Activated naive CD8-positive, alpha-beta T cell (primary cell): ENCODE measurements around the gene PRKRA.
"Not testable (repeated sequence)": the region's sequence is repeated elsewhere in the genome, so short reads cannot be mapped to it uniquely, and the experiment has no call there.

Experiments used
- H3K27ac Mint-ChIP-seq: one replicate; pipeline ENCODE4 v1.8.0; 2021; ENCODE audit warnings: mixed read lengths
- H3K27me3 Mint-ChIP-seq: one replicate; pipeline ENCODE4 v1.8.0; 2021; ENCODE audit warnings: mixed read lengths
- H3K36me3 Mint-ChIP-seq: one replicate; pipeline ENCODE4 v1.8.0; 2021; ENCODE audit warnings: mixed read lengths
- H3K4me1 Mint-ChIP-seq: one replicate; pipeline ENCODE4 v1.8.0; 2021; ENCODE audit warnings: low read depth, mixed read lengths
- H3K4me3 Mint-ChIP-seq: one replicate; pipeline ENCODE4 v1.8.0; 2021; ENCODE audit warnings: mild to moderate bottlenecking, mixed read lengths
- H3K9me3 Mint-ChIP-seq: one replicate; pipeline ENCODE4 v1.8.0; 2021; ENCODE audit warnings: low read depth, mixed read lengths

The PRKRA gene

GRCh38 chr2:178477443-178478129, 26.6 kb upstream of the PRKRA start:
- Mint-ChIP-seq H3K4me3 (peak overlapping the region; percentile 98), H3K4me1 (peaks cover 45% of the 10 kb centered on the region), H3K27me3 (no peaks in the 10 kb centered on the region), H3K36me3 (no peaks in the 10 kb centered on the region), H3K27ac (peak overlapping the region; percentile 96), H3K9me3 (no peaks in the 10 kb centered on the region)

- Mint-ChIP-seq H3K27ac (no peak overlapping the region), H3K4me1 (peaks cover 34% of the 10 kb centered on the region), H3K9me3 (no peaks in the 10 kb centered on the region), H3K27me3 (no peaks in the 10 kb centered on the region), H3K4me3 (no peak overlapping the region), H3K36me3 (no peaks in the 10 kb centered on the region)
Observed at GRCh38 chr2:178476477-178476876, 25.5 kb upstream of the PRKRA start.

GRCh38 chr2:178474560-178474959, 23.6 kb upstream of the PRKRA start:
- Mint-ChIP-seq H3K27me3 (no peaks in the 10 kb centered on the region), H3K4me3 (no peak overlapping the region), H3K27ac (no peak overlapping the region), H3K4me1 (peaks cover 23% of the 10 kb centered on the region), H3K36me3 (no peaks in the 10 kb centered on the region), H3K9me3 (no peaks in the 10 kb centered on the region)

- Mint-ChIP-seq H3K4me3 (no peak overlapping the region), H3K4me1 (peaks cover 17% of the 10 kb centered on the region), H3K27me3 (no peaks in the 10 kb centered on the region), H3K36me3 (no peaks in the 10 kb centered on the region), H3K9me3 (no peaks in the 10 kb centered on the region), H3K27ac (no peak overlapping the region)
Observed at GRCh38 chr2:178473931-178474330, 23.0 kb upstream of the PRKRA start.

GRCh38 chr2:178473373-178473772, 22.4 kb upstream of the PRKRA start:
- H3K4me1 Mint-ChIP-seq = peaks cover 13% of the 10 kb centered on the region
- H3K27ac Mint-ChIP-seq = no peak overlapping the region
- no peaks in the 10 kb centered on the region for H3K36me3 Mint-ChIP-seq
- H3K9me3 Mint-ChIP-seq = no peaks in the 10 kb centered on the region
- H3K4me3 Mint-ChIP-seq = no peak overlapping the region
- no peaks in the 10 kb centered on the region for H3K27me3 Mint-ChIP-seq

- not testable (repeated sequence) for H3K27me3 Mint-ChIP-seq, H3K4me3 Mint-ChIP-seq, H3K4me1 Mint-ChIP-seq, H3K9me3 Mint-ChIP-seq, H3K27ac Mint-ChIP-seq, H3K36me3 Mint-ChIP-seq
Observed at GRCh38 chr2:178471313-178471712, 20.3 kb upstream of the PRKRA start.

GRCh38 chr2:178469219-178469849, 18.4 kb upstream of the PRKRA start:
- H3K27me3 Mint-ChIP-seq = no peaks in the 10 kb centered on the region
- peaks cover 7% of the 10 kb centered on the region for H3K36me3 Mint-ChIP-seq
- H3K27ac Mint-ChIP-seq = no peak overlapping the region
- no peaks in the 10 kb centered on the region for H3K4me1 Mint-ChIP-seq
- no peak overlapping the region for H3K4me3 Mint-ChIP-seq
- no peaks in the 10 kb centered on the region for H3K9me3 Mint-ChIP-seq

GRCh38 chr2:178457390-178457886, 6.5 kb upstream of the PRKRA start:
- H3K27ac Mint-ChIP-seq = no peak overlapping the region
- no peaks in the 10 kb centered on the region for H3K9me3 Mint-ChIP-seq
- H3K4me3 Mint-ChIP-seq = no peak overlapping the region
- no peaks in the 10 kb centered on the region for H3K36me3 Mint-ChIP-seq
- H3K4me1 Mint-ChIP-seq = peaks cover under 1% of the 10 kb centered on the region
- no peaks in the 10 kb centered on the region for H3K27me3 Mint-ChIP-seq

- Mint-ChIP-seq H3K4me3 (no peak overlapping the region), H3K27ac (no peak overlapping the region), H3K36me3 (no peaks in the 10 kb centered on the region), H3K4me1 (peaks cover 5% of the 10 kb centered on the region), H3K9me3 (no peaks in the 10 kb centered on the region), H3K27me3 (no peaks in the 10 kb centered on the region)
Observed at GRCh38 chr2:178455947-178456346, 5.0 kb upstream of the PRKRA start.

GRCh38 chr2:178452870-178453269, 1.9 kb upstream of the PRKRA start:
- Mint-ChIP-seq H3K9me3 (no peaks in the 10 kb centered on the region), H3K27me3 (no peaks in the 10 kb centered on the region), H3K4me1 (peaks cover 28% of the 10 kb centered on the region), H3K27ac (no peak overlapping the region), H3K4me3 (no peak overlapping the region), H3K36me3 (peaks cover 7% of the 10 kb centered on the region)

GRCh38 chr2:178452334-178452733, 1.4 kb upstream of the PRKRA start:
- Mint-ChIP-seq H3K4me1 (peaks cover 30% of the 10 kb centered on the region), H3K36me3 (peaks cover 7% of the 10 kb centered on the region), H3K9me3 (no peaks in the 10 kb centered on the region), H3K27ac (no peak overlapping the region), H3K27me3 (no peaks in the 10 kb centered on the region), H3K4me3 (peak overlapping the region; percentile 92)

GRCh38 chr2:178450524-178450773, 526 bp downstream of the PRKRA start:
- Mint-ChIP-seq H3K4me1 (peaks cover 34% of the 10 kb centered on the region), H3K36me3 (peaks cover 9% of the 10 kb centered on the region), H3K27ac (peak overlapping the region; percentile 95), H3K9me3 (no peaks in the 10 kb centered on the region), H3K27me3 (no peaks in the 10 kb centered on the region), H3K4me3 (peak overlapping the region; percentile 90)

GRCh38 chr2:178449700-178450523, 1.1 kb downstream of the PRKRA start:
- peak overlapping the region; percentile 95 for H3K27ac Mint-ChIP-seq
- peaks cover 40% of the 10 kb centered on the region for H3K4me1 Mint-ChIP-seq
- H3K36me3 Mint-ChIP-seq = peaks cover 13% of the 10 kb centered on the region
- peak overlapping the region; percentile 90 for H3K4me3 Mint-ChIP-seq
- no peaks in the 10 kb centered on the region for H3K9me3 Mint-ChIP-seq
- no peaks in the 10 kb centered on the region for H3K27me3 Mint-ChIP-seq

- no peaks in the 10 kb centered on the region for H3K27me3 Mint-ChIP-seq
Observed at GRCh38 chr2:178448968-178449661, 1.9 kb downstream of the PRKRA start.

GRCh38 chr2:178441426-178441825, 9.5 kb downstream of the PRKRA start:
- peaks cover 16% of the 10 kb centered on the region for H3K36me3 Mint-ChIP-seq
- peaks cover 9% of the 10 kb centered on the region for H3K4me1 Mint-ChIP-seq
- H3K9me3 Mint-ChIP-seq = no peaks in the 10 kb centered on the region
- no peaks in the 10 kb centered on the region for H3K27me3 Mint-ChIP-seq
- no peak overlapping the region for H3K27ac Mint-ChIP-seq
- H3K4me3 Mint-ChIP-seq = no peak overlapping the region

More at GRCh38 chr2:178448968-178449661, 1.9 kb downstream of the PRKRA start:
- Mint-ChIP-seq H3K27ac (peak overlapping the region; percentile 95), H3K4me1 (peaks cover 40% of the 10 kb centered on the region), H3K9me3 (no peaks in the 10 kb centered on the region), H3K4me3 (peak overlapping the region; percentile 90), H3K36me3 (peaks cover 13% of the 10 kb centered on the region)
